PFSK-1 (cell line): ENCODE results near the gene KCTD5.

Experiments
- POLR2AphosphoS5 ChIP-seq: IDR thresholded peaks from 2 replicates; pipeline ENCODE4 v1.6.1; 2012; ENCODE audit warnings: low read depth, mild to moderate bottlenecking, control low read depth, low read length, moderate library complexity
- REST ChIP-seq, 2 experiments: IDR thresholded peaks; 2 replicates each; pipeline versions ENCODE4 v1.6.1 to v1.8.0; 2011 to 2012; ENCODE audit warnings: low read depth in 2 of 2, low read length in 2 of 2, control low read depth in 1 of 2, inconsistent platforms in 1 of 2, mild to moderate bottlenecking in 1 of 2, moderate library complexity in 1 of 2; ENCODE audit not compliant: insufficient read depth in 1 of 2
- SIN3A ChIP-seq: IDR thresholded peaks from 2 replicates; pipeline ENCODE4 v1.6.1; 2012; ENCODE audit warnings: mild to moderate bottlenecking, low read length, moderate library complexity, borderline replicate concordance; ENCODE audit not compliant: insufficient read depth
- TAF1 ChIP-seq: IDR thresholded peaks from 2 replicates; pipeline ENCODE4 v1.6.1; 2012; ENCODE audit warnings: low read length, control low read depth, borderline replicate concordance; ENCODE audit not compliant: insufficient read depth

- TF ChIP-seq REST (IDR thresholded peaks at IDR 0.05; ENCODE audit: insufficient read depth in 1 of 2, low read depth in 2 of 2, low read length in 2 of 2) (no peak), POLR2AphosphoS5 (no peak), TAF1 (no peak), SIN3A (no peak)
Observed at GRCh38 chr16:2739625-2740430, 57.5 kb downstream of the KCTD5 start.
